ENCODE results near the gene MAPK14. TPM values are rescaled to one million over a fixed set of nuclear protein-coding genes. Genes with fewer than 3 reads are reported as not detected.

MAPK14 gene
- total RNA-seq, 1 experiment from 2014 or later: 60.9 TPM

DNA sequence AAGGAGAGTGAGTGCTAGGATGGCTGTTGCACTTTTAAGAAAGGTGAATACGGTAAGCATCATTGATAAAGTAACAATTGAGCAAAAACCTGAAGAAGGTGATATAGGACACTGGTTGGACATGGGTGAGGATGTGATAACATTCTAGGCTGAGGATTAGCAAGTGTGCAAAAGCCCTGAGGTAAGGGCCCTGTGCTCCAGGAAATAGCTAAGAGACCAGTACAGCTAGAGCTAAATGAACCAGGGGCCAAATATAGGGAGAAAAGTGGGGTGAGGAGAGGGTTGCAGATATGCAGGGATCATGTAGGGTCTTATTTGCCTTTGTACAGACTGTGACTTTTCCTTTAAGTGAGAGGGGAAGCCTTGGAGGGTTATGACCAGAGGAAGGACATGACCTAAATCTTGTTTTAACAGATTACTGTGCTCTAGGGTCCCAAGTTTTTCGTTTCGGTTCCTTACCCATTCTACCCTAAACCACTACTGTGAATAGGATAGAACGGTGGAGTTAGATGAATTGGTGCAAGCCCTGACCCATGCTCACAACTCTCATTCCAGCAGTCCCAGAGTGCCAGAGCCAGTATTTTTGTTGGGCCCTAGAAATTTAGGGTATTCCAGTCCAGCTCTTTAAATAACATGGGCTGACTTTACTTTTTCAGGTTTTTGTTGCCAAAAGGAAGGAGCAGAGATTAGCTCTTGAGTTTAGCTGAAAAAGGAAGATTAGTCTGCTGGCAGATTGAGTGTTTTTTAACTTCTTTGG, 10.7 kb downstream of the MAPK14 start:
- Mint-ChIP-seq H3K9me3 (ENCODE audit: low read depth, unreplicated experiment) (no peaks in the 10 kb centered on the region), H3K27me3 (ENCODE audit: unreplicated experiment) (no peaks in the 10 kb centered on the region), H3K4me1 (ENCODE audit: low read depth, unreplicated experiment) (peaks cover 32% of the 10 kb centered on the region), H3K27ac (ENCODE audit: unreplicated experiment) (no peak overlapping the region), H3K36me3 (ENCODE audit: insufficient read depth, unreplicated experiment) (no peaks in the 10 kb centered on the region), H3K4me3 (ENCODE audit: low read depth, unreplicated experiment) (no peak overlapping the region)
- intact Hi-C loops (cut with micrococcal nuclease; ENCODE audit: unreplicated experiment): no loop called here
- no TSS peak for BruUV-seq (replicated peaks)
- CTCF ChIA-PET: interaction anchor here (1.1 kb wide), 1 partner anchor 9 kb away, joined by 9 read pairs; no protein-coding TSS in a partner anchor
- TF ChIP-seq, protein P1, sequence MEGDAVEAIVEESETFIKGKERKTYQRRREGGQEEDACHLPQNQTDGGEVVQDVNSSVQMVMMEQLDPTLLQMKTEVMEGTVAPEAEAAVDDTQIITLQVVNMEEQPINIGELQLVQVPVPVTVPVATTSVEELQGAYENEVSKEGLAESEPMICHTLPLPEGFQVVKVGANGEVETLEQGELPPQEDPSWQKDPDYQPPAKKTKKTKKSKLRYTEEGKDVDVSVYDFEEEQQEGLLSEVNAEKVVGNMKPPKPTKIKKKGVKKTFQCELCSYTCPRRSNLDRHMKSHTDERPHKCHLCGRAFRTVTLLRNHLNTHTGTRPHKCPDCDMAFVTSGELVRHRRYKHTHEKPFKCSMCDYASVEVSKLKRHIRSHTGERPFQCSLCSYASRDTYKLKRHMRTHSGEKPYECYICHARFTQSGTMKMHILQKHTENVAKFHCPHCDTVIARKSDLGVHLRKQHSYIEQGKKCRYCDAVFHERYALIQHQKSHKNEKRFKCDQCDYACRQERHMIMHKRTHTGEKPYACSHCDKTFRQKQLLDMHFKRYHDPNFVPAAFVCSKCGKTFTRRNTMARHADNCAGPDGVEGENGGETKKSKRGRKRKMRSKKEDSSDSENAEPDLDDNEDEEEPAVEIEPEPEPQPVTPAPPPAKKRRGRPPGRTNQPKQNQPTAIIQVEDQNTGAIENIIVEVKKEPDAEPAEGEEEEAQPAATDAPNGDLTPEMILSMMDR (IDR thresholded peaks at IDR 0.05; ENCODE audit: unreplicated experiment): no peak
- no peak for DNase-seq

DNA sequence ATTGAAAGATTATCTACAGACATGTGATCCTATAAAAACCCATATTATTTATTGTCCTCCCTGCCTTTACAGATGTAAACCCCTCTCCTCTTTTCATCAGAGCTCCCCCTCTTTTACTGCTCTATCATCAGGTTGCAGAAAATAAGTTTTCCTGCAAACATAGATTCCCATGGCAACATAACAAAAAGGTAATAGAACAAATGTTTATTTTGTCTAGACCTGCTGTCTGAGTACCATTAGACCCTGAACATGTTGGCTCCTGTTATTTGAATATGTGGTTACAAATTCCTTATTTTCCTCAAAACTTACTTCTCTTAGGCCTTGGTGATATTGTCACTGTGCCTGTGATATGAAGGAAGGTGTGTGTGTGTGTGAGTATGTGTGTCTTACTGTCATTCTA, 11.5 kb downstream of the MAPK14 start:
- no peak for DNase-seq
- CTCF ChIA-PET: interaction anchor here (1.1 kb wide), 1 partner anchor 10 kb away, joined by 9 read pairs; no protein-coding TSS in a partner anchor
- H3K36me3 Mint-ChIP-seq (ENCODE audit: insufficient read depth, unreplicated experiment): no peaks in the 10 kb centered on the region
- H3K4me3 Mint-ChIP-seq (ENCODE audit: low read depth, unreplicated experiment): no peak overlapping the region
- no peaks in the 10 kb centered on the region for H3K9me3 Mint-ChIP-seq (ENCODE audit: low read depth, unreplicated experiment)
- TF ChIP-seq, protein P1 (IDR thresholded peaks at IDR 0.05; ENCODE audit: unreplicated experiment): no peak
- no TSS peak for BruUV-seq (replicated peaks)
- peaks cover 32% of the 10 kb centered on the region for H3K4me1 Mint-ChIP-seq (ENCODE audit: low read depth, unreplicated experiment)
- intact Hi-C loops (cut with micrococcal nuclease; ENCODE audit: unreplicated experiment): no loop called here
- no peaks in the 10 kb centered on the region for H3K27me3 Mint-ChIP-seq (ENCODE audit: unreplicated experiment)
- no peak overlapping the region for H3K27ac Mint-ChIP-seq (ENCODE audit: unreplicated experiment)

GRCh38 chr6:36040958-36041357, 13.3 kb downstream of the MAPK14 start:
- TF ChIP-seq, protein P1 (IDR thresholded peaks at IDR 0.05; ENCODE audit: unreplicated experiment): no peak
- Mint-ChIP-seq H3K27ac (ENCODE audit: unreplicated experiment) (no peak overlapping the region), H3K9me3 (ENCODE audit: low read depth, unreplicated experiment) (no peaks in the 10 kb centered on the region), H3K36me3 (ENCODE audit: insufficient read depth, unreplicated experiment) (no peaks in the 10 kb centered on the region), H3K4me1 (ENCODE audit: low read depth, unreplicated experiment) (peaks cover 23% of the 10 kb centered on the region), H3K4me3 (ENCODE audit: low read depth, unreplicated experiment) (no peak overlapping the region), H3K27me3 (ENCODE audit: unreplicated experiment) (no peaks in the 10 kb centered on the region)
- BruUV-seq (replicated peaks): no TSS peak
- CTCF ChIA-PET: no interaction called here
- intact Hi-C loops (cut with micrococcal nuclease; ENCODE audit: unreplicated experiment): no loop called here
- no peak for DNase-seq

- CTCF ChIA-PET: no interaction called here
- no peak overlapping the region for H3K27ac Mint-ChIP-seq (ENCODE audit: unreplicated experiment)
- H3K36me3 Mint-ChIP-seq (ENCODE audit: insufficient read depth, unreplicated experiment): no peaks in the 10 kb centered on the region
- no TSS peak for BruUV-seq (replicated peaks)
- H3K4me3 Mint-ChIP-seq (ENCODE audit: low read depth, unreplicated experiment): no peak overlapping the region
- DNase-seq: no peak
- intact Hi-C loops (cut with micrococcal nuclease; ENCODE audit: unreplicated experiment): no loop called here
- no peaks in the 10 kb centered on the region for H3K27me3 Mint-ChIP-seq (ENCODE audit: unreplicated experiment)
- H3K4me1 Mint-ChIP-seq (ENCODE audit: low read depth, unreplicated experiment): peaks cover 15% of the 10 kb centered on the region
- no peaks in the 10 kb centered on the region for H3K9me3 Mint-ChIP-seq (ENCODE audit: low read depth, unreplicated experiment)
- TF ChIP-seq, protein P1 (IDR thresholded peaks at IDR 0.05; ENCODE audit: unreplicated experiment): no peak
Observed at GRCh38 chr6:36042618-36043260, 15.1 kb downstream of the MAPK14 start.
